ENCODE measurements around the gene ITGA2B. TPM values are rescaled to one million over a fixed set of nuclear protein-coding genes. Genes with fewer than 3 reads are reported as not detected.
A peak's percentile ranks its signal among the peaks of the same experiment; 100 is the strongest.
"Not testable (repeated sequence)": the region's sequence is repeated elsewhere in the genome, so short reads cannot be mapped to it uniquely, and the experiment has no call there.

Gene ITGA2B
- total RNA-seq, 6 donors from 2014 or later = 3.0 to 18.1 (median 7.5) TPM

GRCh38 chr17:44331249-44331760, 58.1 kb downstream of the ITGA2B start:
- Histone ChIP-seq H3K36me3 (no peaks in the 10 kb centered on the region), H3K9me3 (no peaks in the 10 kb centered on the region), H3K27me3 (no peaks in the 10 kb centered on the region), H3K4me1 (peaks cover 8 to 27% (median 19%) of the 10 kb centered on the region in 4 donors), H3K27ac (no peak overlapping the region), H3K4me3 (no peak overlapping the region)
- ATAC-seq (ENCODE audit: low FRiP score in 2 of 2) (peak in 1 of 2 donors; percentile 40), DNase-seq (peak in 1 of 2 donors; percentile 80)
- TF ChIP-seq CTCF (IDR thresholded peaks at IDR 0.05) (peak; percentile 57 to 86 (median 72)), EP300 (IDR thresholded peaks at IDR 0.05) (no peak), POLR2AphosphoS5 (IDR thresholded peaks at IDR 0.05) (no peak), POLR2A (IDR thresholded peaks at IDR 0.05) (no peak)
- 0 to 2% methylated on average over 7 of the region's 7 CpGs for WGBS, 2 donors

- not testable (repeated sequence) for DNase-seq; H3K4me3 ChIP-seq; H3K9me3 ChIP-seq; H3K27me3 ChIP-seq; ATAC-seq (ENCODE audit: low FRiP score in 2 of 2); H3K36me3 ChIP-seq; H3K27ac ChIP-seq
- H3K4me1 ChIP-seq = peaks cover 17 to 38% (median 26%) of the 10 kb centered on the region in 4 donors
- 86 to 94% methylated on average over 5 of the region's 5 CpGs for WGBS, 2 donors
Observed at GRCh38 chr17:44330263-44330662, 59.2 kb downstream of the ITGA2B start.

GRCh38 chr17:44329516-44329915, 59.9 kb downstream of the ITGA2B start:
- ATAC-seq (ENCODE audit: low FRiP score in 2 of 2); H3K36me3 ChIP-seq; H3K4me3 ChIP-seq; H3K27me3 ChIP-seq; H3K9me3 ChIP-seq; H3K27ac ChIP-seq; DNase-seq: not testable (repeated sequence)
- H3K4me1 ChIP-seq = peaks cover 17 to 39% (median 26%) of the 10 kb centered on the region in 4 donors
- 88 to 94% methylated on average over 6 to 7 of the region's 7 CpGs for WGBS, 2 donors

- WGBS, 2 donors = 74 to 82% methylated on average over 7 of the region's 7 CpGs
- peaks cover 29 to 52% (median 36%) of the 10 kb centered on the region in 4 donors for H3K4me1 ChIP-seq
Observed at GRCh38 chr17:44327715-44328449, 61.6 kb downstream of the ITGA2B start.

GRCh38 chr17:44326861-44327444, 62.5 kb downstream of the ITGA2B start:
- H3K27me3 ChIP-seq = no peaks in the 10 kb centered on the region
- H3K4me1 ChIP-seq = peaks cover 29 to 51% (median 33%) of the 10 kb centered on the region in 4 donors
- ATAC-seq (ENCODE audit: low FRiP score in 2 of 2) = peak; percentile 91 to 92
- DNase-seq = peak; percentile 97
- peak overlapping the region; percentile 88 to 96 (median 88) for H3K27ac ChIP-seq
- H3K36me3 ChIP-seq = peaks cover 0 to 6% (median 3%) of the 10 kb centered on the region in 4 donors
- H3K4me3 ChIP-seq = peak overlapping the region in 3 of 4 donors; percentile 78 to 100 (median 99)
- 24 to 42% methylated on average over 17 to 30 of the region's 31 CpGs for WGBS, 2 donors
- H3K9me3 ChIP-seq = no peaks in the 10 kb centered on the region
- peak in 1 of 4 donors; percentile 62 for TF ChIP-seq EP300 (IDR thresholded peaks at IDR 0.05)
- TF ChIP-seq POLR2AphosphoS5 (IDR thresholded peaks at IDR 0.05) = peak; percentile 81 to 88
- peak in 2 of 6 experiments; percentile 25 to 47 for TF ChIP-seq CTCF (IDR thresholded peaks at IDR 0.05)
- TF ChIP-seq POLR2A (IDR thresholded peaks at IDR 0.05) = no peak

More at GRCh38 chr17:44327715-44328449, 61.6 kb downstream of the ITGA2B start:
- no peaks in the 10 kb centered on the region for H3K27me3 ChIP-seq
- no peaks in the 10 kb centered on the region for H3K9me3 ChIP-seq
- ATAC-seq (ENCODE audit: low FRiP score in 2 of 2) = no peak
- no peak for DNase-seq
- no peak overlapping the region for H3K27ac ChIP-seq
- no peak overlapping the region for H3K4me3 ChIP-seq
- TF ChIP-seq POLR2AphosphoS5 (IDR thresholded peaks at IDR 0.05) (no peak), CTCF (IDR thresholded peaks at IDR 0.05) (no peak), EP300 (IDR thresholded peaks at IDR 0.05) (no peak), POLR2A (IDR thresholded peaks at IDR 0.05) (no peak)
- no peaks in the 10 kb centered on the region for H3K36me3 ChIP-seq

All from upper lobe of left lung (tissue), 6 donors.